Activated T-helper 9 cell treated with anti-CD3 and anti-CD28 coated beads, Interleukin-2, amount 50 U/mL, for 16 hours (primary cell): Measurements from ENCODE around the gene HBA1.
"Not testable (repeated sequence)": the region's sequence is repeated elsewhere in the genome, so short reads cannot be mapped to it uniquely, and the experiment has no call there.

Experiments used
- DNase-seq: peaks from one replicate; pipeline ENCODE4 v3.0.0-alpha.2; 2020; ENCODE audit warnings: low read depth

Gene HBA1

GRCh38 chr16:176006-176405 is 474 bp upstream of the HBA1 start:
- DNase-seq = not testable (repeated sequence)

- DNase-seq = no peak
These were observed 928 bp downstream of the HBA1 start for GRCh38 chr16:177394-177822.

- no peak for DNase-seq
These were observed 1.6 kb downstream of the HBA1 start for GRCh38 chr16:177981-178667.

- DNase-seq = no peak
These were observed 2.2 kb downstream of the HBA1 start for GRCh38 chr16:178668-179015.

- no peak for DNase-seq
These were observed 3.0 kb downstream of the HBA1 start for GRCh38 chr16:179211-180092.

GRCh38 chr16:180101-180675 is 3.7 kb downstream of the HBA1 start, which contains the start of gene HBQ1:
HBQ1 (plus strand) TSS chr16:180459; CDS start chr16:180487, 28 bp downstream.
- no peak for DNase-seq

GRCh38 chr16:180681-181564 is 4.4 kb downstream of the HBA1 start:
- DNase-seq = peak; percentile 72

GRCh38 chr16:181565-182021 is 5.1 kb downstream of the HBA1 start:
- no peak for DNase-seq

- DNase-seq = no peak
These were observed 6.5 kb downstream of the HBA1 start for GRCh38 chr16:183005-183404.

- DNase-seq = no peak
These were observed 8.7 kb downstream of the HBA1 start for GRCh38 chr16:185213-185612.

GRCh38 chr16:185691-186090 is 9.2 kb downstream of the HBA1 start:
- DNase-seq = no peak

GRCh38 chr16:187330-187729 is 10.8 kb downstream of the HBA1 start:
- DNase-seq = no peak

- DNase-seq = no peak
These were observed 12.2 kb downstream of the HBA1 start for GRCh38 chr16:188674-189073.

- DNase-seq = no peak
These were observed 13.2 kb downstream of the HBA1 start for GRCh38 chr16:189604-190186.

GRCh38 chr16:191831-192230 is 15.4 kb downstream of the HBA1 start:
- no peak for DNase-seq

- DNase-seq = no peak
These were observed 16.2 kb downstream of the HBA1 start for GRCh38 chr16:192686-193085.

- DNase-seq = no peak
These were observed 17.0 kb downstream of the HBA1 start for GRCh38 chr16:193441-193840.

GRCh38 chr16:194516-194915 is 18.0 kb downstream of the HBA1 start:
- no peak for DNase-seq

GRCh38 chr16:200388-200787 is 23.9 kb downstream of the HBA1 start:
- DNase-seq = no peak

GRCh38 chr16:203246-203645 is 26.8 kb downstream of the HBA1 start:
- DNase-seq = no peak

GRCh38 chr16:204046-204445 is 27.6 kb downstream of the HBA1 start:
- not testable (repeated sequence) for DNase-seq
